Smooth muscle cell of the coronary artery (primary cell): ENCODE data around the gene USP10. TPM values are rescaled to one million over a fixed set of nuclear protein-coding genes. Genes with fewer than 3 reads are reported as not detected.

Experiments used
- total RNA-seq: library from RNA; depleted of rRNA; stranded (reverse); fragments of >200 nt; gene quantifications from 2 replicates; pipeline ENCODE4 v1.2.3, GENCODE V29; 2014; ENCODE audit warnings: low replicate concordance

USP10 gene
- 35.3 and 42.0 TPM in 2 replicates for total RNA-seq

GRCh38 chr16:84699712-84700445, at the start of gene USP10:
Gene USP10 (plus strand): TSS chr16:84700000. CDS start chr16:84700091, 91 bp downstream.

DNA sequence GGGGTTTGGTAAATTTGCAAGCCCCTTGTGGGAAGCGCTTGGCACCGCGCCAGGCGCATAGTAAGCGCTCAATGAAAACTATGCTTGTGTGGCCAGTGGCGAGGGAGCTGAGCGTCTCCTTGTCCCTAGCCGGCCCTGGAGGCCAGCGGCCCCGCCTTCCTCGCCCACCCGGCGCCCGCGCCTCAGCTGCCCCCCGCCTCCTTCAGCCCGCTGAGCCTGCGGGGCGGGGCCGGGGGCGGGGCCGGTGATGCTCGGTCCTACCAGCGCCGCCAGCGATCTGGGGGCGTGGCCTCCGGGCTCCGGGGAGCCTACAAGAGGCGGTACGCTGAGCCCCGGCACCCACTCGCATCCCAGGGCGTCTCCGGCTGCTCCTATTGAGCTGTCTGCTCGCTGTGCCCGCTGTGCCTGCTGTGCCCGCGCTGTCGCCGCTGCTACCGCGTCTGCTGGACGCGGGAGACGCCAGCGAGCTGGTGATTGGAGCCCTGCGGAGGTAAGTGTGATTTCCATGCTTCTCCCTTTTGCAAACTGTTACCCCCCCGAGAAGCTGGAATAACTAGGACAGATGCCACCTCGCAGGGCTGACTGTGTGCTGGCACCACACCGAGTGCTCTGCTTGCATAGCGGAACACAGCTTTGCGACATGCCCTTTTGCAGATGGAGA, 120.0 kb downstream of the USP10 start, which contains the start of gene CRISPLD2:
TSS of gene CRISPLD2 (plus strand) at position 342 of the 661 bp plus-strand sequence. CDS start 18,511 bp downstream, outside the sequence.

Other genes with a start within 250 kb of the USP10 start
- 10.6 and 11.6 TPM in 2 replicates for gene MEAK7, start 195.3 kb upstream of the USP10 start, total RNA-seq
- gene COTL1, start 81.9 kb upstream of the USP10 start, total RNA-seq = 38.1 and 52.8 TPM in 2 replicates
- gene KLHL36, start 51.5 kb upstream of the USP10 start, total RNA-seq = 48.2 and 107 TPM in 2 replicates
- 0.98 and 2.8 TPM in 2 replicates for gene CRISPLD2, start 120.0 kb downstream of the USP10 start, total RNA-seq